ENCODE data around the gene PSME1. TPM values are rescaled to one million over a fixed set of nuclear protein-coding genes. Genes with fewer than 3 reads are reported as not detected.
A peak's percentile ranks its signal among the peaks of the same experiment; 100 is the strongest.

PSME1 gene
- total and polyA plus RNA-seq, 2 of the 13 experiments (the other 11 are each of a cell fraction or from before 2014, with no cell fraction given), result 159 to 608 TPM

DNA sequence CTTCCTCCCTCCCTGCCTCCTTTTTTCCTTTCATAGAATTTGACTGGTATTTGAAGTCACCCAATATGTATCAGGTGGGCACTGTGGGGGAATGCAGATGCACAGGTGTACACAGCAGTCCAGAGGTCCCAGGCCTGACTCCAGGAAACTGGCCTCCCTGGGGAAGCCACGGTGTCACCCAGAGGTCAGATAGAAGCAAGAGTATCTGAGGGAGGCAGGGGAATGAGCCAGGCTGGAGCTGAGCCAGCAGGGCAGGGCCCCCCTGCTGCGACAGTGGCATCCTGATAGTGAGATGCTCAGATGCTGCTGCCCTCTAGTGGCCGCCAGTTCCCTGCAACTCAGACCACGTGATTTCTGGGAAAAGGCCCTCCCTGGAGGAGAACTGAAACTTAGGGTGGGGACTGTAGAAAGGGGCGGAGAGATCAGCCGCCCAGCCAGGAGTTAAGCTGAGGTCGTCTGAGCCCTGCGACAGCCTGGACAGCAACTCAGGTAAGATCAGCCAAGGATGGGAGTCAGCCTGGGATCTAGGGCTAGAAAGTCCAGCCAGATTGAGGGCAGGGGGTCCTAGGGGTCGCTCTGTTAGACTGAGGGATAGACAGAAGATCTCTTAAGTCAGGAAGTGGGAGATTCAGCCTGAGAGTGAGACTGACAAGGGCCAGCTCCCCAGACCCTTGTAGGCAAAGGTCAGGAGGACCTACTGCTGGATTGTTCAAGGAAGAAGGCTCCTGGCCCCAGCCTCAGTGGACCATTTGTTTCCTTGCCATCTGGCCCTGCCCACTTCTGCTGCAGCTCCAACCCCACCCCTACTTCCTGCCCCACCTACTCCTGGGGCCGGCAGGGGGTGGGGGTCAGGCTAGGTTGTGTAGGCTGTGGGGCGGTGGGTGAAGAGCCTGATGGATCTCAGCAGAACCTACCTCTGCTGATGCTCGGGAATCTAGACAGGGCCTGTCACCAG lies 25.1 kb downstream of the PSME1 start, which contains the start of gene IRF9:
Gene IRF9 (plus strand): TSS at position 416 of the 955 bp plus-strand sequence. CDS start 880 bp downstream, outside the sequence.
- POLR2A ChIA-PET, result interaction anchor here (0.8 to 11.8 kb wide), 42 partner anchors 9 to 1183 kb away, joined by 3 to 233 read pairs (median 8); partner anchors contain the start of genes ACIN1, C14orf119, CHMP4A and CIDEB
- 3% methylated on average over 12 of the region's 12 CpGs for WGBS (ENCODE audit: low lambda C conversion rate)
- DNase-seq (ENCODE audit: low spot score), result peak; percentile 99
- TSS peak; percentile 47 for BruUV-seq (replicated peaks)
- Histone ChIP-seq H3K36me3 (replicated peaks in 1 of 2; ENCODE audit: control insufficient read depth in 1 of 2, insufficient read depth in 2 of 2, low read length in 2 of 2) (peaks cover 57 to 68% of the 10 kb centered on the region in 2 experiments), H3K4me3 (replicated peaks in 1 of 3; ENCODE audit: insufficient read depth in 1 of 3, low read depth in 2 of 3, low read length in 3 of 3) (peak within 1 kb of the TSS; percentile 50 to 78 (median 64)), H3K9ac (ENCODE audit: insufficient read depth, low read depth, low read length) (peak within 1 kb of the TSS; percentile 76), H3K4me2 (ENCODE audit: low read depth, low read length) (peak within 1 kb of the TSS; percentile 98), H3K27me3 (ENCODE audit: control insufficient read depth in 1 of 2, insufficient read depth in 2 of 2, low read length in 2 of 2) (no peaks in the 10 kb centered on the region; a peak in 1 of 5 replicates), H4K20me1 (ENCODE audit: insufficient read depth, low read length) (no peaks in the 10 kb centered on the region), H2AFZ (ENCODE audit: low read length) (peak within 1 kb of the TSS; percentile 32), H3K9me3 (ENCODE audit: low read length) (no peaks in the 10 kb centered on the region), H3K27ac (ENCODE audit: extremely low read length, insufficient read depth, low read length) (peak within 1 kb of the TSS; percentile 62), H3K4me1 (ENCODE audit: insufficient read depth, low read length) (peaks cover 28% of the 10 kb centered on the region), H3K79me2 (ENCODE audit: insufficient read depth, low read length) (peaks cover 5% of the 10 kb centered on the region)
- intact Hi-C loops (cut with micrococcal nuclease; ENCODE audit: unreplicated experiment) (loop anchor here (1.0 kb wide), 10 partner anchors 15 to 147 kb away; partner anchors contain the start of genes CHMP4A, EMC9, IPO4 and PCK2), in situ Hi-C loops (cut with HindIII; ENCODE audit: extremely low pct_ligation_motif_present, low pct_unique_long_range_greater_than_20kb) (loop anchor here (5.0 kb wide), 1 partner anchor 104 kb away; no protein-coding TSS in a partner anchor)
- ATAC-seq, result peak; percentile 92
- peak; percentile 99 for FAIRE-seq
- CTCF ChIA-PET (ENCODE audit: low intra/inter-chr PET ratio, low total read pairs), result interaction anchor here (0.7 to 2.4 kb wide), 9 partner anchors 21 to 147 kb away, joined by 3 to 12 read pairs (median 6); partner anchors contain the start of genes DCAF11 and PSME1
- TF ChIP-seq ATAD3A (CRISPR knock-in tag; IDR thresholded peaks at IDR 0.05) (peak; percentile 70; the same call in 1 of the 2 replicates), JDP2 (CRISPR knock-in tag; IDR thresholded peaks at IDR 0.05; ENCODE audit: borderline replicate concordance) (no peak), KDM3A (CRISPR knock-in tag; IDR thresholded peaks at IDR 0.05; ENCODE audit: low read depth) (peak; percentile 99), ELK4 (CRISPR knock-in tag; IDR thresholded peaks at IDR 0.05; ENCODE audit: borderline replicate concordance) (no peak; the same call in 1 of the 2 replicates), ATM (IDR thresholded peaks at IDR 0.05; ENCODE audit: borderline replicate concordance) (no peak), ZNF235 (CRISPR knock-in tag; IDR thresholded peaks at IDR 0.05; ENCODE audit: borderline replicate concordance) (no peak; the same call in 1 of the 2 replicates), FIP1L1 (IDR thresholded peaks at IDR 0.05; ENCODE audit: borderline replicate concordance, insufficient read depth, low read depth, low read length) (peak; percentile 99), MYNN (CRISPR knock-in tag; IDR thresholded peaks at IDR 0.05; ENCODE audit: low read depth) (peak; percentile 93), MIER2 (CRISPR knock-in tag; IDR thresholded peaks at IDR 0.05) (peak; percentile 91), IRF2 (CRISPR knock-in tag; IDR thresholded peaks at IDR 0.05) (peak; percentile 100), ZNF775 (CRISPR knock-in tag; IDR thresholded peaks at IDR 0.05; ENCODE audit: borderline replicate concordance) (no peak), NBN (conservative IDR thresholded peaks at IDR 0.05) (no peak), ZBTB7A (CRISPR knock-in tag; IDR thresholded peaks at IDR 0.05) (peak; percentile 62; the same call in 1 of the 2 replicates), SALL1 (CRISPR knock-in tag; IDR thresholded peaks at IDR 0.05) (peak; percentile 100), ZNF781 (CRISPR knock-in tag; IDR thresholded peaks at IDR 0.05; ENCODE audit: borderline replicate concordance, not compliant biosample characterization) (peak; percentile 99), SYNCRIP (IDR thresholded peaks at IDR 0.05; ENCODE audit: insufficient read depth, low read depth, low read length) (no peak), ZNF367 (CRISPR knock-in tag; IDR thresholded peaks at IDR 0.05; ENCODE audit: borderline replicate concordance) (no peak), ZNF274 (CRISPR knock-in tag; IDR thresholded peaks at IDR 0.05) (peak; percentile 96), SALL2 (CRISPR knock-in tag; IDR thresholded peaks at IDR 0.05) (peak; percentile 100)
- TF ChIP-seq, protein P1, sequence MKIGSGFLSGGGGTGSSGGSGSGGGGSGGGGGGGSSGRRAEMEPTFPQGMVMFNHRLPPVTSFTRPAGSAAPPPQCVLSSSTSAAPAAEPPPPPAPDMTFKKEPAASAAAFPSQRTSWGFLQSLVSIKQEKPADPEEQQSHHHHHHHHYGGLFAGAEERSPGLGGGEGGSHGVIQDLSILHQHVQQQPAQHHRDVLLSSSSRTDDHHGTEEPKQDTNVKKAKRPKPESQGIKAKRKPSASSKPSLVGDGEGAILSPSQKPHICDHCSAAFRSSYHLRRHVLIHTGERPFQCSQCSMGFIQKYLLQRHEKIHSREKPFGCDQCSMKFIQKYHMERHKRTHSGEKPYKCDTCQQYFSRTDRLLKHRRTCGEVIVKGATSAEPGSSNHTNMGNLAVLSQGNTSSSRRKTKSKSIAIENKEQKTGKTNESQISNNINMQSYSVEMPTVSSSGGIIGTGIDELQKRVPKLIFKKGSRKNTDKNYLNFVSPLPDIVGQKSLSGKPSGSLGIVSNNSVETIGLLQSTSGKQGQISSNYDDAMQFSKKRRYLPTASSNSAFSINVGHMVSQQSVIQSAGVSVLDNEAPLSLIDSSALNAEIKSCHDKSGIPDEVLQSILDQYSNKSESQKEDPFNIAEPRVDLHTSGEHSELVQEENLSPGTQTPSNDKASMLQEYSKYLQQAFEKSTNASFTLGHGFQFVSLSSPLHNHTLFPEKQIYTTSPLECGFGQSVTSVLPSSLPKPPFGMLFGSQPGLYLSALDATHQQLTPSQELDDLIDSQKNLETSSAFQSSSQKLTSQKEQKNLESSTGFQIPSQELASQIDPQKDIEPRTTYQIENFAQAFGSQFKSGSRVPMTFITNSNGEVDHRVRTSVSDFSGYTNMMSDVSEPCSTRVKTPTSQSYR (CRISPR knock-in tag; IDR thresholded peaks at IDR 0.05; ENCODE audit: borderline replicate concordance), result peak; percentile 80

Measured in HepG2 (cell line).